CD14-positive monocyte (primary cell): Measurements from ENCODE around the gene PRRG1. TPM values are rescaled to one million over a fixed set of nuclear protein-coding genes. Genes with fewer than 3 reads are reported as not detected.

Experiments used
- DNase-seq, 3 donors: peaks; one replicate each; pipeline ENCODE4 v3.0.0-alpha.2; 2011 to 2022
- H2AFZ ChIP-seq: 2 replicates; pipeline ENCODE4 v1.6.0; 2012; ENCODE audit warnings: mild to moderate bottlenecking, low read depth, low read length, inconsistent platforms; ENCODE audit not compliant: insufficient read depth, poor library complexity, severe bottlenecking
- H3K27ac ChIP-seq, 2 donors: 1 replicate in 1 of 2; 2 replicates in 1 of 2; pipeline ENCODE4 v1.5.1; 2012 to 2013; ENCODE audit warnings: low read length in 2 of 2, control low read depth in 1 of 2, inconsistent platforms in 1 of 2, low read depth in 1 of 2, mild to moderate bottlenecking in 1 of 2
- H3K27me3 ChIP-seq, 2 donors: one replicate each; pipeline versions ENCODE4 v1.6.0 to v1.6.1; 2011 to 2013; ENCODE audit warnings: low read length in 2 of 2; ENCODE audit not compliant: control insufficient read depth in 2 of 2, insufficient read depth in 2 of 2
- H3K36me3 ChIP-seq, 2 donors: replicated peaks in 1 of 2; 1 replicate in 1 of 2; 2 replicates in 1 of 2; pipeline versions ENCODE4 v1.5.1 to v1.6.1; 2012 to 2013; ENCODE audit warnings: low read length in 2 of 2, control low read depth in 1 of 2, inconsistent platforms in 1 of 2, mild to moderate bottlenecking in 1 of 2; ENCODE audit not compliant: insufficient read depth in 2 of 2, control insufficient read depth in 1 of 2
- H3K4me1 ChIP-seq, 2 donors: 1 replicate in 1 of 2; 2 replicates in 1 of 2; pipeline versions ENCODE4 v1.5.1 to v1.6.1; 2012 to 2013; ENCODE audit warnings: low read length in 2 of 2, control low read depth in 1 of 2, inconsistent platforms in 1 of 2, mild to moderate bottlenecking in 1 of 2, moderate library complexity in 1 of 2; ENCODE audit not compliant: insufficient read depth in 2 of 2, control insufficient read depth in 1 of 2
- H3K4me2 ChIP-seq: replicated peaks from 2 replicates; pipeline ENCODE3; 2012; ENCODE audit warnings: low read length, moderate library complexity, mild to moderate bottlenecking; ENCODE audit not compliant: poor library complexity, severe bottlenecking; ENCODE audit errors: extremely low read depth
- H3K4me3 ChIP-seq, 3 experiments: fragments of 200-600 bp in 1 of 3; sonication (generic) in 1 of 3; replicated peaks in 1 of 3; 1 replicate in 2 of 3; 2 replicates in 1 of 3; pipeline ENCODE4 v1.5.1; 2011 to 2013; ENCODE audit warnings: low read length in 3 of 3, mild to moderate bottlenecking in 3 of 3, control low read depth in 2 of 3, low read depth in 2 of 3, inconsistent platforms in 1 of 3, moderate library complexity in 1 of 3
- H3K79me2 ChIP-seq: 2 replicates; pipeline ENCODE4 v1.6.0; 2012; ENCODE audit warnings: mild to moderate bottlenecking, control low read depth, inconsistent platforms, low read length, moderate library complexity; ENCODE audit not compliant: insufficient read depth
- H3K9ac ChIP-seq: 2 replicates; pipeline ENCODE4 v1.6.0; 2017; ENCODE audit warnings: low read length, mild to moderate bottlenecking; ENCODE audit not compliant: insufficient read depth, poor library complexity, severe bottlenecking
- H3K9me3 ChIP-seq, 2 donors: replicated peaks in 1 of 2; 1 replicate in 1 of 2; 2 replicates in 1 of 2; pipeline versions ENCODE4 v1.5.1 to v1.6.1; 2012 to 2013; ENCODE audit warnings: low read length in 2 of 2, control low read depth in 1 of 2; ENCODE audit not compliant: control insufficient read depth in 1 of 2, insufficient read depth in 1 of 2
- H4K20me1 ChIP-seq: 2 replicates; pipeline ENCODE4 v1.6.0; 2012; ENCODE audit warnings: mild to moderate bottlenecking, low read length, control low read depth, moderate library complexity; ENCODE audit not compliant: insufficient read depth
- H3K27ac Mint-ChIP-seq, 7 donors: one replicate each; pipeline ENCODE4 v1.8.0; 2020; ENCODE audit warnings: mild to moderate bottlenecking in 7 of 7, mixed read lengths in 7 of 7, moderate library complexity in 6 of 7, inconsistent platforms in 2 of 7
- H3K27me3 Mint-ChIP-seq, 3 donors: one replicate each; pipeline ENCODE4 v1.8.0; 2021 to 2022; ENCODE audit warnings: low read depth in 3 of 3, mild to moderate bottlenecking in 3 of 3, mixed read lengths in 3 of 3, moderate library complexity in 3 of 3, inconsistent platforms in 1 of 3
- H3K36me3 Mint-ChIP-seq, 2 donors: one replicate each; pipeline ENCODE4 v1.8.0; 2020; ENCODE audit warnings: mixed read lengths in 2 of 2, inconsistent platforms in 1 of 2, mild to moderate bottlenecking in 1 of 2
- H3K4me1 Mint-ChIP-seq: one replicate; pipeline ENCODE4 v1.8.0; 2020; ENCODE audit warnings: mild to moderate bottlenecking, mixed read lengths
- H3K4me3 Mint-ChIP-seq, 2 donors: one replicate each; pipeline ENCODE4 v1.8.0; 2020; ENCODE audit warnings: mild to moderate bottlenecking in 2 of 2, mixed read lengths in 2 of 2, moderate library complexity in 1 of 2
- H3K9me3 Mint-ChIP-seq, 7 donors: one replicate each; pipeline ENCODE4 v1.8.0; 2020 to 2022; ENCODE audit warnings: mixed read lengths in 7 of 7, mild to moderate bottlenecking in 6 of 7, moderate library complexity in 6 of 7, inconsistent platforms in 2 of 7
- WGBS: methylation state at CpG from one replicate; pipeline ENCODE4 v1.1.5; 2013; ENCODE audit warnings: missing lambda C conversion rate; ENCODE audit not compliant: insufficient coverage; 5-methylcytosine and 5-hydroxymethylcytosine counted together
- intact Hi-C, 2 donors: fragments of 100-400 bp; cut with micrococcal nuclease; formaldehyde crosslinking; loops; one replicate each; pipeline versions ENCODE4 v1.15.0 to v1.15.1; 2023
- polyA plus RNA-seq, 3 donors: library from polyadenylated mRNA; depleted of rRNA in 1 of 3; unstranded in 2 of 3; stranded (reverse) in 1 of 3; fragments of 300-500 nt in 2 of 3; fragments of >200 nt in 1 of 3; fragmentation: Illumina TruSeq in 2 of 3; gene quantifications; 1 replicate in 2 of 3; 2 replicates in 1 of 3; pipeline ENCODE4 v1.2.3, GENCODE V29; 2012 to 2021
- TF ChIP-seq, protein P1 (sequence below): fragments of 200-600 bp; IDR thresholded peaks from one replicate; pipeline ENCODE4 v1.8.0; 2022; ENCODE audit warnings: antibody characterized with exemption, mild to moderate bottlenecking

PRRG1 gene
- polyA plus RNA-seq, 3 donors: 0.04 to 0.39 (median 0.14) TPM

GRCh38 chrX:37332987-37333658 is 16.0 kb upstream of the PRRG1 start:
- Histone ChIP-seq H3K9ac (no peak overlapping the region), H3K4me2 (peak overlapping the region; percentile 13), H3K36me3 (no peaks in the 10 kb centered on the region), H3K4me1 (peaks cover 0 to 4% of the 10 kb centered on the region in 2 donors), H2AFZ (no peak overlapping the region), H3K4me3 (no peak overlapping the region), H3K27me3 (no peaks in the 10 kb centered on the region), H4K20me1 (no peaks in the 10 kb centered on the region), H3K9me3 (no peaks in the 10 kb centered on the region), H3K79me2 (no peaks in the 10 kb centered on the region), H3K27ac (no peak overlapping the region)
- Mint-ChIP-seq H3K36me3 (no peaks in the 10 kb centered on the region), H3K9me3 (peaks cover 0 to 2% (median 0%) of the 10 kb centered on the region in 7 donors), H3K4me1 (peaks cover 8% of the 10 kb centered on the region), H3K27me3 (peaks cover 0 to 3% (median 0%) of the 10 kb centered on the region in 3 donors), H3K27ac (peak overlapping the region in 1 of 7 donors; percentile 79), H3K4me3 (peak overlapping the region in 1 of 2 donors; percentile 64)
- TF ChIP-seq, protein P1, sequence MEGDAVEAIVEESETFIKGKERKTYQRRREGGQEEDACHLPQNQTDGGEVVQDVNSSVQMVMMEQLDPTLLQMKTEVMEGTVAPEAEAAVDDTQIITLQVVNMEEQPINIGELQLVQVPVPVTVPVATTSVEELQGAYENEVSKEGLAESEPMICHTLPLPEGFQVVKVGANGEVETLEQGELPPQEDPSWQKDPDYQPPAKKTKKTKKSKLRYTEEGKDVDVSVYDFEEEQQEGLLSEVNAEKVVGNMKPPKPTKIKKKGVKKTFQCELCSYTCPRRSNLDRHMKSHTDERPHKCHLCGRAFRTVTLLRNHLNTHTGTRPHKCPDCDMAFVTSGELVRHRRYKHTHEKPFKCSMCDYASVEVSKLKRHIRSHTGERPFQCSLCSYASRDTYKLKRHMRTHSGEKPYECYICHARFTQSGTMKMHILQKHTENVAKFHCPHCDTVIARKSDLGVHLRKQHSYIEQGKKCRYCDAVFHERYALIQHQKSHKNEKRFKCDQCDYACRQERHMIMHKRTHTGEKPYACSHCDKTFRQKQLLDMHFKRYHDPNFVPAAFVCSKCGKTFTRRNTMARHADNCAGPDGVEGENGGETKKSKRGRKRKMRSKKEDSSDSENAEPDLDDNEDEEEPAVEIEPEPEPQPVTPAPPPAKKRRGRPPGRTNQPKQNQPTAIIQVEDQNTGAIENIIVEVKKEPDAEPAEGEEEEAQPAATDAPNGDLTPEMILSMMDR: no peak
- no CpG with 5 or more reads among the region's 8 CpGs for WGBS
- DNase-seq: peak in 1 of 3 donors; percentile 5
- intact Hi-C loops: no loop called here

DNA sequence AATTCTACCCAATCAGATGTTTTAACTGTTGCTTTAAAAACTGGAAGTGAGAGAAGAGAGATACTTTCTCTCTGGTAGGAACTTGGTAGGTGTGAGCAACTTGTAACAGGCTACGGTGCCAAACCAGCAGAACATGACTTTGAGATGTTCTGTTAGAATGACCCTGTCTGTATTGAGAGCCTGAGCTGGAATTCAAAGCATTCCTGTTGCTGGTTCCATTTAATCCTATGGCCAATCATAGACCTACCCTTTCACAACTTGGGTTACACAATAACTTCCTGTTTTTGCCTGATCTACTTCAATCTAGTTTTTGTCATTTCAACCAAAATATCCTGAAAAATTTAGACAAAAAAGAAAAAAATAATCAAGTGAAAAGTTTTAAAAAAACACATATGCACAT is 1.7 kb upstream of the PRRG1 start:
- intact Hi-C loops: no loop called here
- Histone ChIP-seq H3K4me3 (peak overlapping the region in 1 of 3 experiments; percentile 9), H3K79me2 (no peaks in the 10 kb centered on the region), H3K27ac (no peak overlapping the region), H3K36me3 (no peaks in the 10 kb centered on the region), H3K4me2 (peak overlapping the region; percentile 35), H3K9me3 (no peaks in the 10 kb centered on the region), H4K20me1 (no peaks in the 10 kb centered on the region), H3K4me1 (peaks cover 12 to 19% of the 10 kb centered on the region in 2 donors), H3K9ac (no peak overlapping the region), H2AFZ (peak overlapping the region; percentile 21), H3K27me3 (peaks cover 6 to 8% of the 10 kb centered on the region in 2 donors)
- Mint-ChIP-seq H3K27me3 (peaks cover 22 to 33% (median 32%) of the 10 kb centered on the region in 3 donors), H3K36me3 (no peaks in the 10 kb centered on the region), H3K4me3 (no peak overlapping the region), H3K27ac (no peak overlapping the region), H3K4me1 (peaks cover 13% of the 10 kb centered on the region), H3K9me3 (peaks cover 2 to 21% (median 6%) of the 10 kb centered on the region in 7 donors)
- TF ChIP-seq, protein P1: no peak
- DNase-seq: peak in 2 of 3 donors; percentile 48 to 49
- no CpG with 5 or more reads among the region's 1 CpG for WGBS
